Activated B cell treated with CpG ODN at 0.5 μM for 24 hours (primary cell): ENCODE data around the gene ING1. TPM values are rescaled to one million over a fixed set of nuclear protein-coding genes. Genes with fewer than 3 reads are reported as not detected.
A peak's percentile ranks its signal among the peaks of the same experiment; 100 is the strongest.

Experiments used
- ATAC-seq: fragments of 200-7000 bp; cut with Tn5 transposase; one replicate; pipeline ENCODE4 v1.10.0; 2021; ENCODE audit warnings: low read depth, mild to moderate bottlenecking, moderate library complexity
- CTCF ChIA-PET: fragments of 350-600 bp; sonication (Branson Sonifier 250); formaldehyde crosslinking; loops from one replicate; lab custom pipeline; 2021; ENCODE audit warnings: antibody characterized with exemption; lab: Charles Lee
- POLR2A ChIA-PET: fragments of 350-600 bp; sonication (Branson Sonifier 250); formaldehyde crosslinking; loops from one replicate; lab custom pipeline; 2021; ENCODE audit warnings: antibody characterized with exemption; lab: Charles Lee
- DNase-seq: peaks from one replicate; pipeline ENCODE4 v3.0.0; 2022
- H3K27ac Mint-ChIP-seq: one replicate; pipeline ENCODE4 v1.8.0; 2020; ENCODE audit warnings: mixed read lengths
- H3K27me3 Mint-ChIP-seq: one replicate; pipeline ENCODE4 v1.8.0; 2021; ENCODE audit warnings: mixed read lengths
- H3K36me3 Mint-ChIP-seq: one replicate; pipeline ENCODE4 v1.8.0; 2021; ENCODE audit warnings: low read depth, mixed read lengths
- H3K4me1 Mint-ChIP-seq: one replicate; pipeline ENCODE4 v1.8.0; 2021; ENCODE audit warnings: mixed read lengths
- H3K4me3 Mint-ChIP-seq: one replicate; pipeline ENCODE4 v1.8.0; 2020; ENCODE audit warnings: mild to moderate bottlenecking, mixed read lengths
- H3K9me3 Mint-ChIP-seq: one replicate; pipeline ENCODE4 v1.8.0; 2020; ENCODE audit warnings: mixed read lengths
- intact Hi-C: fragments of 100-400 bp; cut with micrococcal nuclease; formaldehyde crosslinking; loops from one replicate; pipeline ENCODE4 v1.15.1; 2024
- total RNA-seq: library from RNA; stranded (reverse); gene quantifications from 2 replicates; pipeline ENCODE4 v1.2.3, GENCODE V29; 2022
- TF ChIP-seq, protein P1 (sequence below): fragments of 200-600 bp; IDR thresholded peaks from one replicate; pipeline ENCODE4 v1.8.0; 2022; ENCODE audit warnings: antibody characterized with exemption, mild to moderate bottlenecking

The ING1 gene, protein sequence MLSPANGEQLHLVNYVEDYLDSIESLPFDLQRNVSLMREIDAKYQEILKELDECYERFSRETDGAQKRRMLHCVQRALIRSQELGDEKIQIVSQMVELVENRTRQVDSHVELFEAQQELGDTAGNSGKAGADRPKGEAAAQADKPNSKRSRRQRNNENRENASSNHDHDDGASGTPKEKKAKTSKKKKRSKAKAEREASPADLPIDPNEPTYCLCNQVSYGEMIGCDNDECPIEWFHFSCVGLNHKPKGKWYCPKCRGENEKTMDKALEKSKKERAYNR
- 14.3 and 15.3 TPM in 2 replicates for total RNA-seq

DNA sequence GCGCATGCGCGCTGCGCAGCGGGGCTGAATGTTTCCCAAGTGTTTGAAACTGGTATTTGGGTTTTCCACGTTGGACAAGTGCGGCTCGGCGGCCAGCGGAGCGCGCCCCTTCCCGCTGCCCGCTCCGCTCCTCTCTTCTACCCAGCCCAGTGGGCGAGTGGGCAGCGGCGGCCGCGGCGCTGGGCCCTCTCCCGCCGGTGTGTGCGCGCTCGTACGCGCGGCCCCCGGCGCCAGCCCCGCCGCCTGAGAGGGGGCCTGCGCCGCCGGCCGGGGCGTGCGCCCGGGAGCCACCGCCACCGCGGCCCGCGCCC lies at the start of gene ING1:
ING1 (plus strand) TSS at position 59 of the 311 bp plus-strand sequence. CDS start 450 bp downstream, outside the sequence.
- intact Hi-C loops: loop anchor here (1.0 to 10.0 kb wide), 6 partner anchors 56 to 1871 kb away; partner anchors contain the start of genes ANKRD10, IRS2 and TUBGCP3
- DNase-seq (no peak), ATAC-seq (no peak)
- Mint-ChIP-seq H3K4me1 (peaks cover 34% of the 10 kb centered on the region), H3K36me3 (peaks cover 14% of the 10 kb centered on the region), H3K27ac (peak within 1 kb of the TSS; percentile 99), H3K4me3 (peak within 1 kb of the TSS; percentile 98), H3K9me3 (no peaks in the 10 kb centered on the region), H3K27me3 (no peaks in the 10 kb centered on the region)
- TF ChIP-seq, protein P1, sequence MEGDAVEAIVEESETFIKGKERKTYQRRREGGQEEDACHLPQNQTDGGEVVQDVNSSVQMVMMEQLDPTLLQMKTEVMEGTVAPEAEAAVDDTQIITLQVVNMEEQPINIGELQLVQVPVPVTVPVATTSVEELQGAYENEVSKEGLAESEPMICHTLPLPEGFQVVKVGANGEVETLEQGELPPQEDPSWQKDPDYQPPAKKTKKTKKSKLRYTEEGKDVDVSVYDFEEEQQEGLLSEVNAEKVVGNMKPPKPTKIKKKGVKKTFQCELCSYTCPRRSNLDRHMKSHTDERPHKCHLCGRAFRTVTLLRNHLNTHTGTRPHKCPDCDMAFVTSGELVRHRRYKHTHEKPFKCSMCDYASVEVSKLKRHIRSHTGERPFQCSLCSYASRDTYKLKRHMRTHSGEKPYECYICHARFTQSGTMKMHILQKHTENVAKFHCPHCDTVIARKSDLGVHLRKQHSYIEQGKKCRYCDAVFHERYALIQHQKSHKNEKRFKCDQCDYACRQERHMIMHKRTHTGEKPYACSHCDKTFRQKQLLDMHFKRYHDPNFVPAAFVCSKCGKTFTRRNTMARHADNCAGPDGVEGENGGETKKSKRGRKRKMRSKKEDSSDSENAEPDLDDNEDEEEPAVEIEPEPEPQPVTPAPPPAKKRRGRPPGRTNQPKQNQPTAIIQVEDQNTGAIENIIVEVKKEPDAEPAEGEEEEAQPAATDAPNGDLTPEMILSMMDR: no peak
- POLR2A ChIA-PET: interaction anchor here (1.7 to 6.8 kb wide), 8 partner anchors 37 to 200 kb away, joined by 3 to 169 read pairs (median 24); partner anchors contain the start of genes ANKRD10, NAXD and RAB20
- CTCF ChIA-PET: interaction anchor here (0.5 to 2.2 kb wide), 3 partner anchors 27 to 68 kb away, joined by 3 to 11 read pairs (median 6); no protein-coding TSS in a partner anchor

GRCh38 chr13:110664041-110664440 lies 49.5 kb upstream of the ING1 start:
- intact Hi-C loops: no loop called here
- peaks cover 74% of the 10 kb centered on the region for H3K4me1 Mint-ChIP-seq
- CTCF ChIA-PET: interaction anchor here (1.1 kb wide), 1 partner anchor 13 kb away, joined by 3 read pairs; no protein-coding TSS in a partner anchor

DNA sequence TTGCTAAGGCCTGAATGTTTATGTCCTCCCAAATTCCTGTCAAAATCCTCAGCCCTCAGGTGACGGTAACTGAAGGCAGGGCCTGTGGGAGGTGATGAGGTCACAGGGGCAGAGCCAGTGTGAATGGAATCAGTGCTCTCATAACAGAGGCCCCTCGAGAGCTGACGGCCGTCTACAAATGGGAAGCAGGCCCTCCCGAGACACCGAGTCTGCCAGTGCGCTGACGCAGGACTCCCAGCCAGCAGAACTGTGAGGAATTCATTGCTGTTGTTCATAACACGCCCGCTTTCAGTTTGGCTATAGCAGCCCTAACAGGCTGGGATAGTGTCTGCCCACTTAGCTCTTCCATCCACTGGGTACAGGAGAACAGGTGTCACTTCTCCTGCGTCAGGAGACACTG lies 48.8 kb upstream of the ING1 start:
- H3K27ac Mint-ChIP-seq: no peak overlapping the region
- H3K4me3 Mint-ChIP-seq: no peak overlapping the region
- H3K9me3 Mint-ChIP-seq: peaks cover 3% of the 10 kb centered on the region
- CTCF ChIA-PET: interaction anchor here (1.7 kb wide), 2 partner anchors 12 to 16 kb away, joined by 5 read pairs; no protein-coding TSS in a partner anchor
- TF ChIP-seq, protein P1: no peak
- DNase-seq: no peak
- POLR2A ChIA-PET: interaction anchor here (0.9 to 3.4 kb wide), 4 partner anchors 10 to 48 kb away, joined by 3 to 40 read pairs (median 5); no protein-coding TSS in a partner anchor
- H3K4me1 Mint-ChIP-seq: peaks cover 69% of the 10 kb centered on the region
- intact Hi-C loops: loop anchor here (1.0 kb wide), 2 partner anchors 11 to 12 kb away; no protein-coding TSS in a partner anchor
- no peaks in the 10 kb centered on the region for H3K27me3 Mint-ChIP-seq
- peaks cover 82% of the 10 kb centered on the region for H3K36me3 Mint-ChIP-seq
- ATAC-seq: no peak

More at GRCh38 chr13:110664041-110664440, 49.5 kb upstream of the ING1 start:
- H3K4me3 Mint-ChIP-seq: peak overlapping the region; percentile 11
- no peaks in the 10 kb centered on the region for H3K27me3 Mint-ChIP-seq
- DNase-seq (no peak), ATAC-seq (no peak)
- peaks cover 3% of the 10 kb centered on the region for H3K9me3 Mint-ChIP-seq
- TF ChIP-seq, protein P1: no peak
- no peak overlapping the region for H3K27ac Mint-ChIP-seq
- POLR2A ChIA-PET: interaction anchor here (1.7 to 3.4 kb wide), 3 partner anchors 12 to 51 kb away, joined by 4 to 40 read pairs (median 8); no protein-coding TSS in a partner anchor
- H3K36me3 Mint-ChIP-seq: peaks cover 81% of the 10 kb centered on the region

DNA sequence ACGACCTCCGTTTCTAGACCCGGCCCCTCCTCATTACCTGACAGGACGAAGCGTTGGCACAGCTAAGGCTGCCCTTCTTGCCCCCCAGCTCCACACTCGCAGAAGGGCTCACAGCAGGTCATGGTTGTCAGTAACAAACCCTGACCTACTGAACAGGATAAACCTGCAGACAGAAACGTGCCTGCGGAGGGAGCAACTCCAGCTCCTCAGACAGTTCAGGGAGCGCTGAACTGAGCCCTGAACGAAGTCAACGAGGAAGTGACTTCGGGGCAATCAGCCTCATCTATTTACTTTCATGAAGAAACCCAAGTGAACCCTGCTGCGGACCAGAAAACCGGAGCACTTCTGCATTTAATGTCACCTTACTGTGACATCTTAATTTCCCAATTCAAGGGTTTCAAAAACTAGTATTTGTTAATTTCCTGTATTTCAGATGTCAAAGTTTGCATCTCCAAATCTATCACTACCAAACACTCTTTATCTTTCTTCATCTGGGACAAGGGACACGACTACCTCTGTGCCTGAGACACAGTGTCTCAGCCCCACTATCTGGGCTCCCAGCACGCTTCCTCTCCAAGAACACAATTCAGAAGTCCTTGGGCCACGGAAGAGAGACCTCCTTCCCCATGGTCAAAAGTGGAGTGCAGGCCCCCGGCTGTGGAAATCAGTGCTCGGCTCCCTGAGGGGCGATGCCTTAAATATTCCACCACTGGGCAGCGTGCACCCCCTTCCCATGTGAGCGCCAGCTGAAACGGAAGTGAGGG lies 47.8 kb upstream of the ING1 start:
- Mint-ChIP-seq H3K9me3 (no peaks in the 10 kb centered on the region), H3K4me3 (peak overlapping the region; percentile 67), H3K36me3 (peaks cover 85% of the 10 kb centered on the region), H3K27me3 (no peaks in the 10 kb centered on the region), H3K27ac (peak overlapping the region; percentile 80), H3K4me1 (peaks cover 69% of the 10 kb centered on the region)
- peak; percentile 96 for ATAC-seq
- TF ChIP-seq, protein P1: no peak
- intact Hi-C loops: loop anchor here (1.0 kb wide), 2 partner anchors 11 to 12 kb away; no protein-coding TSS in a partner anchor
- ChIA-PET POLR2A (interaction anchor here (0.9 to 3.4 kb wide), 6 partner anchors 9 to 249 kb away, joined by 3 to 40 read pairs (median 5); partner anchors contain the start of gene ANKRD10), CTCF (interaction anchor here (0.6 to 1.7 kb wide), 4 partner anchors 11 to 21 kb away, joined by 3 to 5 read pairs (median 5); no protein-coding TSS in a partner anchor)
- no peak for DNase-seq
